Mucosa of gallbladder (tissue), 1 donor: ENCODE data around the gene EPB41. TPM values are rescaled to one million over a fixed set of nuclear protein-coding genes. Genes with fewer than 3 reads are reported as not detected.
"Not testable (repeated sequence)": the region's sequence is repeated elsewhere in the genome, so short reads cannot be mapped to it uniquely, and the experiment has no call there.

Experiments used
- DNase-seq: peaks from one replicate; pipeline ENCODE4 v3.0.0-alpha.2; 2020; ENCODE audit warnings: low spot score
- total RNA-seq: library from RNA; stranded (reverse); gene quantifications from one replicate; pipeline ENCODE4 v1.2.1, GENCODE V29; 2021
- donor health status: DM: no; HTN: no; CAD: no.

Gene EPB41
- total RNA-seq, 1 donor from 2014 or later, result 71.7 TPM

DNA sequence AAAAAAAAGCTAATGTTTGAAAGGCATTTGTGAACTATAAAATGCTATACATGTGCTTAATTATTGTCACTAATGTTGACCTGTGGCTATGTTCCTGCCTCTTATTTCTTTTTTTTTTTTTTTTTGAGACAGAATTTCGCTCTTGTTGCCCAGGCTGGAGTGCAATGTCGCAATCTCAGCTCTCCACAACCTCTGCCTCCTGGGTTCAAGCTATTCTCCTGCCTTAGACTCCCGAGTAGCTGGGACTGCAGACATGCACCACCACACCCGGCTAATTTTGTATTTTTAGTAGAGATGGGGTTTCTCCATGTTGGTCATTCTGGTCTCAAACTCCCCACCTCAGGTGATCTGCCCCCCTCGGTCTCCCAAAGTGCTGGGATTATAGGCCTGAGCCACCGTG is 193.7 kb downstream of the EPB41 start:
- DNase-seq, result not testable (repeated sequence)

DNA sequence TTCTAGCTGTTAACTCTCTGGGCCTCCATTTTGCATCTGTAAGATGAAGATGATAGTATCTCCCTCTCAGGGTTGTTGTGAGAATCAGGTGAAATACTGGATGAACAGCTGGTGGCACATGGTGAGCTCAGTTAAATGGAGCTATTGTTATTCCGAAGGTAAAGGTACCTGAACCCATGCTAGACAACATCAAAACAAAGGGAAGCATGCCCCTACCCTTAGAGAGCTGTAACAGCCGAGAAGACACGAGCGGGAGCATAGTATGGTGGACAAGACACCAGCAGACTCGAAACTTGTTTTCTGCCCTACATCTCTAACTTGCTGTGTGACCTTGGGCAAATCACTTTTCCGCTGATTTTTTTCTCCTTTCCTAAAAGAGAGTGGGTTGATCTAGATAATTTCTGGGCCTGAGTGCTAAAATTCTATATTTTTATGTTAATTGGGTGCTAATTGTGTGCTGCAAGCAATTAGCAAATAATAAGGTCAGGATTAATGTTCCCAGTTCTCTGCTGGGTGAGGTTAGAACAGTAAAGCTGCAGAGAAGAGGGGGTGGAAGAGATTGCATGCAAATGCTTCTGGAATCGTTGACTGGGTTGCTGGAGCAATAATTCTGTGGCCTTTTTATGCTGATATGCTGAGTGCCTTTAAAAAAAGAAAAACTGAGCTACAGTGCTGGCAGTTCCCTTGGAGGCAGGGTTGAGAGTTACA is 198.5 kb downstream of the EPB41 start:
- DNase-seq, result no peak

DNA sequence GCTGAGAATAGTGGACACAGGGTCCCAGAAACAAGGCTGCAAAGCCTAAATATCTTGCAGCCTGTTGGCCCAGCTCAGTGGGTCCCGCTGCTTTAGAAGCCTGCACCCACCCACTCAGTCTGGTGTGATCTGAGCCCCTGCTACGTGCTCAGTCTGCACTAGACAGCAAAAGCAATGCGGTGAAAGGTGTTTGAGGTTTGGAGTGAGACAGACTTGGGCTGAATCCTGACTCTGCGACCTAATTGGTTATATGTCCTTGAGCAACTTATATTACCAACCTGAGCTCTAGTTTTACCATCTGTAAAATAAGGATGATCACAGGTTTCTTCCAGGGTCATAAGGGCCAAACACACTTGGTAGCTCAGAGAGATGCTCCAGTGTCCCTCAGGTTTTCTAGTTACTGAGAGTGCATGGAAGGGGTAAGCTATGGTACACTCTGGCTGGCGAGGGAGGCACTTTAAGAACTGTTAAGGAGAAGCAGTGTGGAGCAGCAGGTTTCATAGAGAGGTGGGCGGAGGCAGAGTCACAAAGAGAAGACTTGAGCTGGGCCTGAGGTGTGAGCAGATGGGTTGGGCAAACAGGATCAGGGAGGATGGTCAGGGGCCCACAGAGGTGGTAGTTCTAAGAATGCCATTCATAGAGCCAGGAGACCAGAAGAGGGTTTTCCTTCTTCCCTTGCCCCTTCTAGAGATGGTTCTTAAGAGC is 199.2 kb downstream of the EPB41 start:
- no peak for DNase-seq

DNA sequence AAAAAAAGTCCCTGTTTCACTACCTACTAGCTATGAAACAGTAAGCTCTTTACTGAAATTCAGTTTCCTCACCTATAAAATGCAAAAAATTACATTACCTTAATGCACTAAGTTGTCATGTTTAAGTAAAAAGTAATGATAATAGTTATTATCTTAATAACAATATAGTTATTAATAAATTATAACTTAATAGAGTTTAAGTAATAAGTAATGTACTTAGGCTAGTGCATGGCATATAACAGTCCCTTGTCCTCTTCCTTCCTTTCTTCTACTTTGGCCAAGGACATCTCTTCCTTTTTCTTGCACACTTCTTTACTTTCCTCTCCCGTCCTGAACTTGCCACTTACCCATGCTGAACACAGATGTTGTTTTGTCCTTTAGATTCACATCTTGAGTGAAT is 200.3 kb downstream of the EPB41 start:
- no peak for DNase-seq

DNA sequence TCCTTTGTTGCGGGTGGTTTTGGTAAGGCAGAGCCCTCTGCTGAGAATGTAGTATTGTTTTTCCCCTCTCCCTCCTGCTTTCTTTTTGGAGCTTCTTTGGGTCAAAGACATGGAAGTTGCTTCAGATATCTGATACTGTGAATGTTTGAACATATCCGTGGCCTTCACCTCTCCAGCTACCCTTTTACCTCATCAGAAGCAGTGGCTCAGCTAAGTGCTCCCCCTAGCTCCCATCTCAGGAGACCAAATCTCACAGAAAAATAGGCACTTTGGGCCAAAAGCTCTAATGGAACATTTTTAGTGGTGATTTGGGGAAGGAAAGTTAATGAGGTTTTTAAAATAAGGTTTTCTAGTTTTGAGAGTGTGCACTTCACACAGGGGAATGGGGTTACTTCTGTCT is 203.0 kb downstream of the EPB41 start:
- no peak for DNase-seq

DNA sequence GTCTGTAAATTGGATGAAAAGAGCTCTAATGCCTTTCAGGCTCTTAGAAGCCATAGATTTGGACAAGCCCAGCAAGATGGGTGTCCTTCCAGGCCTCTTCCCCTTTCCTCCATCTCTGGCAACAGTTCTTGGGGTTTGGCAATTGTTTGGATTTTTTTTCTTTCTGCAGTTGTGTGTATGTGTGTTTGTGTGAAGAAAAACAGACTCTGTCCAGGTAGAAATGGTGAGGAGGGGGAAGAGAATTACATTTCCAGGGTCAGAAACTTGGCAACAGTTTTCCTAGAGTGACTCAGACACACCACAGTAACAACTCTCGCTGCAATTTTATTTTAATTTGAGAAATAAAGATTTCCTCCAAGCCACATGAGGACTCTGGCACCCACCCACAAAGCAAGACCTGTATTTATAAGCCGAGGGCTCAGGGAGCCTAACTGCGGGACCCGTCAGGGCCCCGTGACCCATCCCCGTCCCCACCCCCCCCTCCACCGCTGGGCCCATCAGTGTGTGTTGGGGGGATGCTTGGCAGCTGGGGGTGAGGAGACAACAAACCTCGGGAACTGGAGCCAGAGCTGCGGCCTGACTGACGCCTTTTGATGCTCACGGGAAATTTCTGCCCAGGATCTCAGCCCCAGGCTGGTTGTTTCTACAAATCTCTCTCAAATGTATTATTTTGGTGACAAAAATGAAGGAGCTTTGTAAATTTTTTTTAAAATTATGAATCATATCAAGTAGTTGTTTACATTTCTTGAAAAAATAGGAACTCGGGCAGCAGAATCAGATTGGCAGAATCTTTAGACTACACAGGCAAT is 205.0 kb downstream of the EPB41 start:
- DNase-seq, result no peak

DNA sequence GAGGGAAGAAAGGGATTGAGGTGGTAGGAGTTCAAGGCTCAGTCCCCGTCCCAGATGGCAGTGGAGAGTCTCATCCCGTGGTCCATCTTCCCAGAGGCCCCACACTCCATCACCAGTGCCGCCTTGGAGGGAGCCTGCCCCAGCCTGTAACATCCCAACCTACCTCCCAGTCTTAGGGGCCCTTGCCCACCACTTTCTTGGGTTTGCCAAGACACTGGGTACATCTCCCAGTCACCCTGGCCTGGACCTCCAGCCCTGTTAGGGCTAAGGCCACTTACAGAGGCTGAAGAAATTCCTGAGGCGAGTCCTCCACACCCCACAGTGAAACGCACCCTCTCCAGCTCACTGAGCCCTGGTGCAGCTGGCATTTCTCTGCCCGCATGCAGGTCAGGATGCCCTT is 206.0 kb downstream of the EPB41 start:
- DNase-seq, result no peak

DNA sequence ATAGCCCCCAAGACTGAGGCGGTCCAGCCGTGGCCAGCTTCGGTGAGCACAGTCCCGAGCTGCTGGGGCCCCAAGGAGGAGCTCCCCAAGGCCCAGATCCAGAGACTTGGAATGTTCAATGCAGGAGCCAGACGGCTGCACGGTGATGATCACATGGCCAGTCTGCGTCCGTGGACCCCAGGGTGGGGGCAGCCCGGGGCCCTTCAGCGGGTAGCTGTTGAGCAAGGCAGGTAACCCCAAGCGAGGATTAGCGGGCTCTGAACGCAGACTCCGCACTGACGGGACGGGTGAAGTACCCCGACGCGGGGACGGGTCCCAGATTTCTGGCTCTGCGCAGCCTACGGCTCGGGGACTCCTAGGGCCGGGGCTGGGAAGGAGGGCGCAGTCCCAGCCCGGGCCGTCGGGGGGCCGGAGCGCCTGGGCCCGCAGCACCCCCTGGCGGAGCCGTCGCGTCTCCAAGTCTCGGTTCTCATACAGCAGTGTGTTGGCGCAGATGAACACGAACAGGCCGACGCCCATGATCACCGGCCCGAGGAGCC is 206.6 kb downstream of the EPB41 start:
- DNase-seq, result no peak

DNA sequence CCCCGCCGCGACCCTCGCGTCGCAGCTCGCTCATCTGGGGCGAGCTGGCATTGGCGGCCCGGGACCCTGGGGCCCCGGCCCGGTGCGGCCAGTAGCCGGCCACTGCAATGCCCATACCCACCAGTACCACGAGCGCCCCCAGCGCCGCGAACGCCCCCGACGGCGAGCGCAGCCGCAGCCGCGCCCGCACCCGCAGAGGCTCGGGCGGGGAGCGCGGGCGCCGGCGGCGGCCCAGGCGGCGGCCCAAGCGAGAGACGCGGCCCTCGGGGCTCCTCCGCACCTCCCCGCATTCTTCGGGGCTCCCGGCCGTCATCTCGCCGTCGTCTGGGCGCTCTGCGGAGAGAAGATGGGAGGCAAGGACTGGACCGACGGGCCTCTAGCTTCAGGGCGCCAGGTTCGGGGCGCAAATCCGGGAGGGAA is 207.2 kb downstream of the EPB41 start:
- DNase-seq, result no peak

DNA sequence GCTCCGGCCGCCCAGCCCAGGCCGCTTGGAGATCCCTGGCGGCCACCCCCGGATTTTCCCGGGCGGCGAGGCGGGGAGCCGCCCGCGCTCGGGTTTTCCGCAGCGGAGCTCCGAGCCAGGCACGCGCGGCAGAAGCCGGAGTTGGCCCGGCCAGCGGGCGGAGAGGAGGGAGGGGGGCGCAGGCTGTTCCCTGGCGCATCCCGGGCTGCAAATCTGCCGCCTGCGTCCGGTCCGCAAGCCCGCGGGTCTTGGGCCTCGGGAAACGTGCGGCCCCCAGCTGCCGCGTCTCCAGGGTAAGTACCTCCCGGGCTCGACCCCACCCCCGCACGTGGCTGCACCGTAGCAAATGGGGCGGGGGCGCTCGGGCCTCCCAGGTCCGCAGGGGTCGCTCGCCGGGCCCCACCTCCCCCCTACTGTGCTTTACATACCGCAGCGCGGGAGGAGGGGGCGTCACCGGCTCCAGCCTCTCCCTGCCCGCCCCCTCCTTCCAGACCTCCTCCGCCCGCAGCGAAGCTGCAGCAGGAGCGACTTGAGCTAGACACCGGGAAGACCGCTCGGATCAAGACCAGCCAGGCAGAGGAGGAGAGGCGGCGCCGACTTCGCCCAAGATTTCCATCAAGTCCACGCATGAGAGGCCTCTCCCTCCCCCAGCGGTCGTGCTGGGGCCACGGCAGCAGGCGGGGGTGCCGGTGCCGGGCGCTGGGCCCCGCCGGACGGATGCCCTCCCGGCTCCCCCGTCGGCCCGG is 207.7 kb downstream of the EPB41 start:
- DNase-seq, result no peak

DNA sequence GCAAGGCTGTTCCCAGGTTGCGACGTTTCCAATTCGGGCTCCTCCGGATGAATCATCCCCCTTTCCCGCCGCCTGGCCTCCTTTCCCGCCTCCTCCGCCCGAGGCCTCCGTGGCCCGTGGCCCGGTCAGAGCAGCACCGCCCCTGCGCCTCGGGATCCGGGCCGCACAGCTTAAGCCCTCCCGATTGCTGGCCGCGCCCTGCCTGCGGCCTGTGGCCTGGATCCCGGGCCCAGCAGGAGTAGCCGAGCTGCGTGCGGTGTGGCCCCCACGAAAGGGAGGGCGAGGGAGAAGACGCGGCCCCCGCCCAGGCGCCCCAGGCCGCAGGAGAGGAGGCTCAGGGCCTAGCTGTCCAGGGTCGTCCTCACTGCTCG is 208.3 kb downstream of the EPB41 start:
- DNase-seq, result no peak

DNA sequence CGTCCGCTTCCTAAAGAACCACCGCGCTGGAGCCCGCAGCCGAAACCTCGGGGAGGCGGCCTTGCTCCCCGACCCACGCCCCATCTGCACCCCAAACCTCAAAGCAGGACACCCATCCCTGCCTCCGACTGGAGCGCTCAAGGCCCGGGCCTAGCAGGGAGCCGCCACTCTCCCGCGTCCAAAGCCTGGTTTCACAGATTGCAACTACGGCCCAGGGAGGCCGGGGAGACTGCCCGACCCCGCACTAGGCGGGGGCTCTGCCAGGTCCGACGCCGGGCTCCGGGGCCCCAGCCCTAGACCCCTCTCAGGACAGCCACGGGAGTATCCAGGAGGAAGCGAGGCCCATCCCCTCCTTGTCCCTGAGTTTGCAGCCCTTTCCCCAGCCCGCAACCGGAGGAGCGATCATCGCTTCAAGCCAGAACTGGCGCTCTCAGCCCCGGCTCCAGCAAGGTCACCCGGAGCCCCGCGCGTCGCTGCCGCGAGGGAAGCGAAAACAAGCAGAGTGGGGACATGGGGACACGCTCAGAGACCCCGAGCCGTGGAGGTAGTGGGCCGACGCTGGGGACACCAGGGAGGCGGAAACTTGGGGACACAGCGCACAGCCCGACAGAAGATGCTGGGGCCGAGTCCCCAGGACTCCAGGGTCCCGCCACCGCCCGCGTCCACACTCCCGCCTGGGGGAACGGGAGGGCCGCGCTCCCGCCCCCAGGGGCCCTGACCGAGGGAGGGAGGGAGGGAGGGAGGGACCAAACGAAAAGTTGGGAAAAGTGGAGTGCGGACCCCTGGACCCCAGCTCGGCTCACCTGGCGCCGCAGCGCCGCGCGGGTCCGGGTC is 208.9 kb downstream of the EPB41 start:
- DNase-seq, result no peak

DNA sequence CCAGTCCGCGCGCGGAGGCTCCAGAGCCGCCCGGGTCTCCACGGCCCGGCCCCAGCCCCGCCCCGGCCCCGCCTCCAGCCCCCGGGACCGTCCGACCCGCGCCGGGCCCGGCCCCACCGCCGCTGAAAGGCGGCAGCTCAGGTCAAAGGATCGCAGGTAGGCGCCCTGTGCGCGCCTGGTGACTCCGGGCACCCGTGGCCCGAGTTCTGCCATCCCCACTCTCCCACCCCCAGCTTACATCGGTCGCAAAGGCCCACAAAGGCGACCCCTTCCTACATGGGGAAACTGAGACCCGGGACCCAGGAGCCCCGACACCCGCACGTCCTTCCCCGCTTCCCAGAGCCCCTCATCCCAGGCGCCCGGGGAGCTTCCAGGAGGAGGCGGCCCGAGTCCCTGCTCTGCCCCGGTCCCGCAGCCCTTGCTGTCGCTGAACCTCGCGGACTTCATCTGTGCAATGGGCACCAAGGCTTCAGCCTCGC is 209.6 kb downstream of the EPB41 start, which contains the start of gene TMEM200B:
TSS of gene TMEM200B (minus strand) at position 17 of the 479 bp plus-strand sequence. CDS start 2,075 bp downstream, outside the sequence.
- no peak for DNase-seq

DNA sequence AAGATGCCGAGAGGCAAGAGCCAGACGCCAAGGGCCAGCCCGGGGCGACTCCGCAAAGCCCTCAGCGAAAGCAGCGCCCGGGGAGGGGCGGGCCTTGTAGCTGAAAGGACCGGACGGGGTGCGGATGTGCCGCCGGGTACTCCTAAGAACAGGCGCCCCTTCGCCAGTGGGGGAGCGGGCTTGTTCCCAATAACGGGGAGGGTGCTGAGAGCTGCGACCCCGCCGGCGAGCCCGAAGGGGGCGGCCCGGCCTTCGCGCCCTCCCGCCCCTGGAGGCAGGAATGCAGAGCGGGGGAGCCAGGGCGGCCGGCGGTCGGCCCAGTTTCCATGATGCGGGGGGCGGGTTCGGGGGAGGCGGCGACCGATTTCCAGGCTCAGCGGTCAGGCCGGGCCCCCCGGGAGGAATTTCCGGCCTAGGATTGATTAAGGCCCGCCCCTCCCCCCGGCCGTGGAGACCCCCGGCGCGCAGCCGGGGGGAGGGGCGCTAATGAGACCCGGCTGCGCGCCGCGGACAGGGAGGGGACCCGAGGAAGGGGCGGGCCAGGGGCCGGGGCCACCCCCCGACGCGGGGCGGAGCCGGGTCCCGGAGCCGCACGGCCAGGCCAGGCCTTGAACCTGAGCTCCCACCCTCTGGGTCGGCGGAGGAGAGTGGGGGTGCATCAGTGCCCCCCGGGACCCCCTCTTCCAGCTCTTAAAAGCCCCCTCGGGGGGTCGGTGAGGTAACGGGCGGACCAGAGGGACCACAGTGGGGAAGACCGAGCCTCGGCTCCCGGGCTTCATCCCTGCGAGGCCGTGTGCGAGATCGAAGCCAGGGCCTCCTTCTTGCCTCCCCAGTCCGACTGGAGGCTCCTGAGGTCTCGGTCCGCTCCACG is 210.2 kb downstream of the EPB41 start:
- peak; percentile 58 for DNase-seq

DNA sequence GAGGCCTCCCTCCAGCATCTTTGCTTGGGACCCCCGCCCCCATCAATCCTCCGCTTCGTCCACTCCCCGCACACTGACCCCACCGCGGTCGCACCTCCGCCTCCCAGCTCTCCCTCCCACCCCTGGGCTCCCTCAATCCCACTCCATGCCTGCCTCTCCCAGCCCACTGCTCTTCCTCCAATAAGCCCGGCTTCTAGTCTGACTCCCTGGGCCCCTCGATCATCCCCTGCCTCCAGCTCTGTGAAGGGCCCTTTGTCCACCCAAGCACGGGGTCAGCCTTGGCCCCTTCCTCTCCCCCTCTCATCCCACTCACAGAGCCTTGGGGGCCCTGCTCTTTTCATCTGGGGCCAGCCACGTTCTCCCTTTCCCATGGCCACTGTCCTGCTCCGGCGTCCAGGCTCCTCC is 210.9 kb downstream of the EPB41 start:
- DNase-seq, result no peak

DNA sequence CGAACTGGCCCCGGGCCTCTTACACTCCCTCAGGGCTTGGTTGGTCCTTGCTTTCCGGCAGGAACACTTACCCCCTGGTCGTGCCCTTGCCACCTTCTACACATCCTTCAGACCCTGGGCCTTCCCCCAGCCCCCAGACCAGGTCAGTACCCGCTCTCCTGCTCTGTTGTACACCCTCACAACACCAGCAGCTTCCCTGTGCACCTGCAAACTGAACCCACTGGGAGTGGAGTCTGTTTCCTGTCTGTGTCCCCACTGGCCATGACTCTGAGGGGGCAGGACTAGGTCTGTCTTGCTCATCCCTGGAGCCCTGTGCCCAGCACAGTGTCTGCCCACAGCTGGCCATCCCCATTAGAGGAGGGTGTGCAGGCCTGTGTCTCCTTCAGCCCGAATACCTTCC is 211.4 kb downstream of the EPB41 start:
- no peak for DNase-seq

DNA sequence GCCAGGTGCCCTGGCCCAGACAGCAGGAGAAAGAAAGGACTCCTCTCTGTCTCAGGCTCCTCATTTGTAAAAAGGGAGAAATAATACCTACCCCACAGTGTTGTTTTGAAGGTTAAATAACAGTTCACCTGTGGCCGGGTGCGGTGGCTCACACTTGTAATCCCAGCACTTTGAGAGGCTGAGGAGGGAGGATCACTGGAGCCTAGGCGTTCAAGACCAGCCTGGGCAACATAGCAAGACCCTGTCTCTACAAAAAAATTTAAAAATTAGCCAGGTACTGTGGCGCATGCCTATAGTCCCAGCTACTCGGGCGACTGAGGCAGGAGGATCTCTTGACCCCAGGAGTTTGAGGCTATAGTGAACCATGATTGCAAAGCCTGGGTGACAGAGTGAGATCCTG is 211.8 kb downstream of the EPB41 start:
- no peak for DNase-seq

DNA sequence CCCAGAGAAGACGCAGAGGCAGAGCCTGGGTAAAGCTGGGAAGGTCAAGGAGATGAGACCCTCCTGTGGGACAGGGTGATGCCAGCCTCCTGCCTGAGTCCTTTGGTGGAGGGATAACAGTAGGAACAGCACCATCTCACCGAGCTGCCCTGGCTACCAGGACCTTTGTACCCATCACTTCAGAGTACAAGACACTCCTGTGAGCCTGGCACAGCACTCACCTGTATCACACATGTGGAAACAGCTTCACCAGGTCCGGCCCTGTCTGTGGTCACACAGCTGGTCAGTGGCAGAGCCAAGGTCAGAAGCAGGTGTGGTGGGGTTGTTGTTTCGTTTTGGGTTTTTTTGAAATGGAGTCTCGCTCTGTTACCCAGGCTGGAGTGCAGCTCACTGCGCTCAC is 214.4 kb downstream of the EPB41 start:
- DNase-seq, result no peak

DNA sequence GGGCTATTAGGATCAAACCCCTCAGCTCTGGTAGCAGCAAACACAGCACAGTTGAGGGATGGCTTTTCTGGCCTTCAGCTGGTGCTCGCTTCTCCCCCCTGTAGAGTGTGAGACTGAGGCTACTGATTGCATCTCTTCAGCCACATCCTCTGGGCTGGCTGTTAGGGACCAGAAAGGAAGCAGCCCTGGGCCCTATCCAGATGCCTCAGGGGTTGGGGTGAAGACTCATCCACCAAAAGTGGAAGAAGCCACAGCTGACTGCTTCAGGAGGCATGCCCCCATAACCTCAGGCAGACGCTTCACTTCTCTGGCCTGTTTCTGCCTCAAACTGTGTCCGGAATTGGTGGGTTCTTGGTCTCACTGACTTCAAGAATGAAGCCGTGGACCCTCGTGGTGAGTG is 215.5 kb downstream of the EPB41 start:
- no peak for DNase-seq

DNA sequence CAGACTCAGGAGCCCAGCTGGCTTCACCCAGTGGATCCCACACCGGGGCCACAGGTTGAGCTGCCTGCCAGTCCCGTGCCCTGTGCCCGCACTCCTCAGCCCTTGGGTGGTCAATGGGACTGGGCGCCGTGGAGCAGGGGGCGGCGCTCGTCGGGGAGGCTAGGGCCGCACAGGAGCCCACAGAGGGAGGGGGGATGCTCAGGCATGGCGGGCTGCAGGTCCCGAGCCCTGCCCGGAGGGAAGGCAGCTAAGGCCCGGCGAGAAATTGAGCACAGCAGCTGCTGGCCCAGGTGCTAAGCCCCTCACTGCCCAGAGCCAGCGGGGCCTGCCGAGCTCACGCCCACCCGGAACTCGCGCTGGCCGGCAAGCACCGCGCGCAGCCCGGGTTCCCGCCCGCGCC is 216.7 kb downstream of the EPB41 start:
- not testable (repeated sequence) for DNase-seq
